DOHH2 (cell line): ENCODE data around the gene PEX26.
"Not testable (repeated sequence)": the region's sequence is repeated elsewhere in the genome, so short reads cannot be mapped to it uniquely, and the experiment has no call there.

Experiments used
- H3F3A ChIP-seq: fragments of 200-600 bp; sonication (generic), shearing (Covaris generic); 2 replicates; pipeline ENCODE4 v1.6.0; 2016; ENCODE audit warnings: antibody characterized with exemption, mild to moderate bottlenecking; ENCODE audit not compliant: control insufficient read depth, insufficient read depth
- H3K27ac ChIP-seq: fragments of 200-600 bp; sonication (generic); 2 replicates; pipeline ENCODE4 v1.5.1; 2014; ENCODE audit warnings: low read depth, mild to moderate bottlenecking, low read length, moderate library complexity
- H3K27me3 ChIP-seq: fragments of 200-600 bp; sonication (generic); 2 replicates; pipeline ENCODE4 v1.6.1; 2014; ENCODE audit warnings: mild to moderate bottlenecking, low read length, mixed read lengths; ENCODE audit not compliant: control insufficient read depth
- H3K36me3 ChIP-seq: fragments of 200-600 bp; sonication (generic); 2 replicates; pipeline ENCODE4 v1.6.1; 2014; ENCODE audit warnings: mild to moderate bottlenecking, low read length, moderate library complexity, mixed read lengths; ENCODE audit not compliant: control insufficient read depth
- H3K4me1 ChIP-seq: fragments of 200-600 bp; sonication (generic); 2 replicates; pipeline ENCODE4 v1.6.1; 2014; ENCODE audit warnings: mild to moderate bottlenecking, low read length, mixed read lengths; ENCODE audit not compliant: control insufficient read depth
- H3K4me2 ChIP-seq: fragments of 200-600 bp; sonication (generic); 2 replicates; pipeline ENCODE4 v1.6.0; 2014; ENCODE audit warnings: mild to moderate bottlenecking, low read length, moderate library complexity
- H3K4me3 ChIP-seq: fragments of 200-600 bp; sonication (generic); 2 replicates; pipeline ENCODE4 v1.5.1; 2014; ENCODE audit warnings: mild to moderate bottlenecking, low read length, mixed read lengths
- H3K79me2 ChIP-seq: fragments of 200-600 bp; sonication (generic); 2 replicates; pipeline ENCODE4 v1.6.1; 2014; ENCODE audit warnings: mild to moderate bottlenecking, low read length, mixed read lengths; ENCODE audit not compliant: control insufficient read depth
- H3K9me2 ChIP-seq: fragments of 200-600 bp; sonication (generic); replicated peaks from 2 replicates; pipeline ENCODE4 v1.6.1; 2014; ENCODE audit warnings: mild to moderate bottlenecking, low read length, mixed read lengths; ENCODE audit not compliant: control insufficient read depth
- H3K9me3 ChIP-seq: fragments of 200-600 bp; sonication (generic); 2 replicates; pipeline ENCODE4 v1.6.1; 2014; ENCODE audit warnings: antibody characterized with exemption, low read length, mixed read lengths; ENCODE audit not compliant: control insufficient read depth, insufficient read depth
- H4K20me1 ChIP-seq: fragments of 200-600 bp; sonication (generic); 2 replicates; pipeline ENCODE4 v1.6.0; 2014; ENCODE audit warnings: low read depth, mild to moderate bottlenecking, antibody characterized with exemption, low read length, moderate library complexity; ENCODE audit not compliant: control insufficient read depth, insufficient read depth
- CTCF ChIP-seq: fragments of 200-600 bp; sonication (generic); IDR thresholded peaks from one replicate; pipeline ENCODE4 v1.5.1; 2014; ENCODE audit warnings: antibody characterized with exemption, mild to moderate bottlenecking, low read depth, low read length; ENCODE audit not compliant: poor library complexity, severe bottlenecking
- EZH2phosphoT487 ChIP-seq: fragments of 200-600 bp; sonication (generic); IDR thresholded peaks from 2 replicates; pipeline ENCODE4 v1.6.1; 2017; ENCODE audit warnings: borderline replicate concordance, mild to moderate bottlenecking, antibody characterized with exemption, low read length, moderate library complexity, mixed read lengths

Gene PEX26

GRCh38 chr22:18070041-18070440 lies 7.7 kb upstream of the PEX26 start:
- Histone ChIP-seq H3K27me3 (no peaks in the 10 kb centered on the region), H3K4me3 (no peak overlapping the region), H3K4me2 (no peak overlapping the region), H3F3A (peaks cover 21% of the 10 kb centered on the region), H4K20me1 (no peaks in the 10 kb centered on the region), H3K4me1 (peaks cover 80% of the 10 kb centered on the region), H3K9me2 (no peaks in the 10 kb centered on the region), H3K27ac (no peak overlapping the region), H3K79me2 (no peaks in the 10 kb centered on the region), H3K36me3 (peaks cover 10% of the 10 kb centered on the region; the same call in 1 of the 2 replicates), H3K9me3 (no peaks in the 10 kb centered on the region)
- TF ChIP-seq CTCF (no peak), EZH2phosphoT487 (no peak)

GRCh38 chr22:18070556-18071306 lies 7.1 kb upstream of the PEX26 start:
- no peak overlapping the region for H3K27ac ChIP-seq
- no peak for TF ChIP-seq EZH2phosphoT487
- TF ChIP-seq CTCF = peak; percentile 95

GRCh38 chr22:18071307-18071967 lies 6.4 kb upstream of the PEX26 start:
- H3K79me2 ChIP-seq, H3K9me3 ChIP-seq, H3K27me3 ChIP-seq, H4K20me1 ChIP-seq, H3K9me2 ChIP-seq, H3K36me3 ChIP-seq: not testable (repeated sequence)
- TF ChIP-seq CTCF = peak; percentile 13
- H3F3A ChIP-seq = peaks cover 15% of the 10 kb centered on the region
- peak overlapping the region; percentile 24 for H3K27ac ChIP-seq
- H3K4me3 ChIP-seq = peak overlapping the region; percentile 52
- H3K4me1 ChIP-seq = peaks cover 80% of the 10 kb centered on the region
- H3K4me2 ChIP-seq = peak overlapping the region; percentile 67

More at GRCh38 chr22:18070556-18071306, 7.1 kb upstream of the PEX26 start:
- H3K36me3 ChIP-seq = peaks cover 7% of the 10 kb centered on the region; the same call in 1 of the 2 replicates
- no peaks in the 10 kb centered on the region for H4K20me1 ChIP-seq
- H3K9me2 ChIP-seq = no peaks in the 10 kb centered on the region
- no peaks in the 10 kb centered on the region for H3K9me3 ChIP-seq
- peaks cover 80% of the 10 kb centered on the region for H3K4me1 ChIP-seq
- H3K79me2 ChIP-seq = no peaks in the 10 kb centered on the region
- H3F3A ChIP-seq = peaks cover 21% of the 10 kb centered on the region
- H3K4me3 ChIP-seq = peak overlapping the region; percentile 52
- no peaks in the 10 kb centered on the region for H3K27me3 ChIP-seq
- peak overlapping the region; percentile 67 for H3K4me2 ChIP-seq
